ENCODE data around the gene NELL1.

- TF ChIP-seq CTCF (IDR thresholded peaks at IDR 0.05) (no peak), EZH2phosphoT487 (IDR thresholded peaks at IDR 0.05) (no peak), EZH2 (IDR thresholded peaks at IDR 0.05) (no peak)
Observed at GRCh38 chr11:21038801-21039200, 369.4 kb downstream of the NELL1 start.

All from neural progenitor cell (in vitro differentiated cells).